HG03159 (cell line): ENCODE measurements around the gene RAB22A.
A peak's percentile ranks its signal among the peaks of the same experiment; 100 is the strongest.

ENCODE experiments used
- ATAC-seq: cut with Tn5 transposase; IDR thresholded peaks from one replicate; pipeline ENCODE4 v1.9.1; 2021; ENCODE audit warnings: mild to moderate bottlenecking, moderate library complexity; ENCODE audit not compliant: unreplicated experiment

Gene RAB22A

GRCh38 chr20:58300321-58300720 lies 9.2 kb upstream of the RAB22A start:
- no peak for ATAC-seq

- no peak for ATAC-seq
Measured at GRCh38 chr20:58303547-58303946, 6.0 kb upstream of the RAB22A start.

- ATAC-seq = no peak
Measured at GRCh38 chr20:58305061-58305460, 4.5 kb upstream of the RAB22A start.

GRCh38 chr20:58306421-58307261 lies 2.9 kb upstream of the RAB22A start:
- no peak for ATAC-seq

- no peak for ATAC-seq
Measured at GRCh38 chr20:58307270-58307669, 2.2 kb upstream of the RAB22A start.

DNA sequence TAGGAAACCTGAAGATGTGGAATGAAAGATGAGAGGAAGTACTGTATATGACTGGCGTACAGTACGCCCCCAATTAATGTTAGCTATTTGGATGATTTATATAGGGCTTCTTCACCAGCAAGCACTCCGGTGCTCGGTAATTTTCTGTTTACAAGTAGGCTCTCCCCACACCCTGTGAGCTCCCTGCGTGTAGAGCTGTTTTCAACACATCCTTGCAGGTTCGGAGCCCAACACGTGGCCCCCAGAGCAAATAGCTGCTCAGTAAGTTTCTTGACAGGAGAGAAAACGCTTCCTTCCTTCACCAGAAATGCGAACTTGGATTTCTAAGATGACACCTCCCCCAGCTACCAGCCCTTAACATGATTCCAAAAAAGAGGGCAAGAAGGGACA lies 1.2 kb upstream of the RAB22A start:
- ATAC-seq = no peak

DNA sequence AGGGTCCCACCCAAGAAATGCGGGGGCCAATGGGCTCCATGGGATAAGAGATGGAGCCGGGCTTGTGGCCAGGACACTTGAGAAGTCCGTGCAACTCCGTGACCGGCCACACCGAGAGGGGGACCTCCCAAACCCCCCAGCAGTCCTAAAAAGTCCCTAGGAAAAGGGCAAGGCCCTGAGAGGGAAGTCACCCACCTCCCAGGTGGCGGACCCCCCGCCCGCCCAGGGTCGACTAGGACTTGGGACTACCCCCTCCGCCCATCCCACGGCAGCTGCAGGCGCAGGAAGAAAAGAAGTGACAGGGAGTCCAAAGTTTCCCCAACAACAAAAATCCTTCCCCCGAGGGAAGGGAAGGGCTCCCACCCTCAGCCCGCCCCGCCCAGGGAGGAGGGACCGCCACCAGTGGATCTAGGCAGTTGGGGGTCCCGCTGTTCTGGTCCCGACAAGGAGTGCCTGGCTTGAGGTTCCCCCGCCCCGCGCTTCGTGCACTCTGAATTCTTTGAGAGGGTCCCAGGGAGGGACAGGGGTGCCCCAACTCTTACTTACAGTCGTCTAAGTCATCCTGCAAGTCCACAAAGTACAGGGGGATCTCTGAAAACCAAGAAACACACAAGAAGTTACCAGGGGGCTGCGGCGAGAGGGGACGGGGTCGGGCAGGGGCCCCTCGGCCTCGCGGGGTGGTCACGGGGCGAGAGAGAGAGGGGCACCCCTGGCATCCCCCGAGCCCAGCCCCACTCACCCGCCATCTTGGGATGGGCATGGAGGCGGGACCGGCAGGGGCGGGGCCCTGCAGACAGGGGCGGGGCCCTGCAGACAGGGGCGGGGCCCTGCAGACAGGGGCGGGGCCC lies 611 bp upstream of the RAB22A start:
- peak; percentile 53 for ATAC-seq

DNA sequence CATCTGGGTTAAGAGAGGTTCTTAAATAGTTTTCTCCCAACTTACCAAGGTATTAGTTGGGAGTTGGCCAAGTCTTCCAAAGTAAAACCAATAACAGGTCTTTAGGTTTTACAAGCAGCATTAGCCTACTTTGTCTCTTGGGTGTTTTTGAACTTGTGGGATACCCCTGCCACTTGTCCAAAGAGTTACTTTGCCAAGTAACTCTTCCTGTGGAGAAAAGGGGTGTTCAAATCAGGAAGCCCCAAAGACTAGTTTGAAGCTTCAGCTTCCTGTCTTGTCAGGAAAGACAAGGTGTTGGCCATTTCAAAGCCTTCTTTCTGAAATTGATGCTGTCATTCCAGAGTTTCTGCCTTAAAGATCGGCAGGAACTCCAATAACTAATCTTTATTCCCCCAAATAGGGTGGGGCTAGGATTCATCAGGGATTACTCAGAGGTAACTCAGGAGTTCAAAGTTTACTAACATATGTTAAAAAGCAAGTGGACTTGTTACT lies 822 bp downstream of the RAB22A start:
- no peak for ATAC-seq

DNA sequence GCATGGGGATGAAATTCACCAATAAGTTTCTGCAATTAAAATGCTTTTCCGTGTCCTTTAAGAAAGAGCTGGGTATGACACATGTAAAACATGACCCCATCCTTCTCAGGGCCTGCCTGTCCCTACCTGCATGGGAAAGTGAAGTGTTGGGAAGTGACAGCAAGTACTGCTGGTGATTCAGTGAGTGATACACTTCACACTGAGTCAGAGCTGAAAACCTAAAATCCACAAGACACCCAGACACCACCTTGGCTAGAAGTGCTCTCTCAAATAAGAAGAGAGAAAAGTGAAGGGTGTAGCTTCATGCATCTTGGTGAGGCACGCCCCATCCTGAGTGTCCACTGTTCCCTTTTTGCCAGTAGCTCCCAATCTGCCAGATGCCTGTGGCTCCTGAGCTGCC lies 3.3 kb downstream of the RAB22A start:
- ATAC-seq = no peak

DNA sequence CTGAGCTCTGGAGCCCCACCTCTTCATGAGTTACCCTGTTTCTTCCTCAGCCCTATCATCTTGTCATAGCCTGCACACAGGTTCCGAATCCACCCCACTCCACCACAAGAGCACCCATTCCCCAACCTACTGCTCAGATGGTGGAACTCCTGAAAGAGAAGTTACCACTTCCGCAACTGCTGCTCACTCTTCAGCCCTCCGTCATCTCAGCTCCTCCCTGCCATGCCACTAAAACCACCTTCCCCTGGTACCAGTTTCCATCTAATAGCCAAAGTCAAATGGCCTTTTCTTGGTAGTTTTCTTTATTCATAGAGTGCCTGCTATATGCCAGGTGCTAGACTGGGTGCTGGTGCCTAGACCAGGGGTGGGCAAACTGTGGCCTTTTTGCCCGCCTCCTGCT lies 3.9 kb downstream of the RAB22A start:
- no peak for ATAC-seq

DNA sequence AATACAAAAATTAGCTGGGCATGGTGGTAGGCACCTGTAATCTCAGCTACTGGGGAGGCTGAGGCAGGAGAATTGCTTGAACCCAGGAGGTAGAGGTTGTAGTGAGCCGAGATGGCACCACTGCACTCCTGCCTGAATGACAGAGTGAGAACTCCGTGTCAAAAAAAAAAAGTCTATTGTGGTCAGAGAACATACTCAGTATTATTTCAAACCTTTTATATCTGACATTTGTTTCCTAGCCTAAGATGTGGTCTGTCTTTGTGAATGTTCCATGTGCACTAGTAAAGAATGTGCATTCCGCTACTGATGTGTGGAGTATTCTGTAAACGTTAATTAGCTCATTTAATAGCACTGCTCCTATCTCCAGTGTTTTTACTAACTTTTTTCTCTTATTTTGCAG lies 11.7 kb downstream of the RAB22A start:
- ATAC-seq = no peak

GRCh38 chr20:58322083-58322482 lies 12.6 kb downstream of the RAB22A start:
- ATAC-seq = no peak

GRCh38 chr20:58325912-58326311 lies 16.4 kb downstream of the RAB22A start:
- ATAC-seq = no peak

DNA sequence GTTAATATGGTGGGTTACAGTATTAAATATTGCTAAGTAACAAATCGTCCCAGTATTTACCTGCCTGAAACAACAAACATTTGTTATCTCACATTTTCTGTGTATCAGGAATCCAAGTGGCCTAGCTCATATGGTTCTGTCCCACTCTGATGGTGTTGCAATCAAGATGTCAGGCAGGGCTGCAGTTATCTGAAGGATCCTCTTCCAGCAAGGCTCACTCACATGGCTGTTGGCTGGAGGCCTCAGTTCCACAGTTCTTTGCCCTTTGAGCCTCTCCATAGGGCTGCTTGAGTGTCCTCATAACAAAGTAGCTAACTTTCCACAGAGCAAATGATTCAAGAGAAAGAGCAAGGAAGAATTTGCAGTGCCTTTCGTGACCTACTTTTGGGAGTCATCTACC lies 17.7 kb downstream of the RAB22A start:
- ATAC-seq = no peak

DNA sequence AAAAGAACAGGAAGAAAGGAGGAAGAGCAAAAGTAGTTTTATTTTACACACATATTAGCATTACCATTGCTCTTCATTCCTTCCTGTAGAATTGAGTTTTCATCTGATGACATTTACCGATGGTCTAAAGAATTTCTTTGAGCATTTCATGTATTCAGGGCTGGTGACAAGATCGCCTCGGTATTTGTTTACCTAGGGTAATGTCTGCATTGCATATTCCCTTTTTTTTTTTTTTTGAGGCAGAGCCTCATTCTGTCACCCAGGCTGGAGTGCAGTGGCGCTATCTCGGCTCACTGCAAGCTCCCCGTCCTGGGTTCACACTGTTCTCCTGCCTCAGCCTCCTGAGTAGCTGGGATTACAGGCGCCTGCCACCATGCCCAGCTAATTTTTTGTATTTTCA lies 19.3 kb downstream of the RAB22A start:
- ATAC-seq = no peak

DNA sequence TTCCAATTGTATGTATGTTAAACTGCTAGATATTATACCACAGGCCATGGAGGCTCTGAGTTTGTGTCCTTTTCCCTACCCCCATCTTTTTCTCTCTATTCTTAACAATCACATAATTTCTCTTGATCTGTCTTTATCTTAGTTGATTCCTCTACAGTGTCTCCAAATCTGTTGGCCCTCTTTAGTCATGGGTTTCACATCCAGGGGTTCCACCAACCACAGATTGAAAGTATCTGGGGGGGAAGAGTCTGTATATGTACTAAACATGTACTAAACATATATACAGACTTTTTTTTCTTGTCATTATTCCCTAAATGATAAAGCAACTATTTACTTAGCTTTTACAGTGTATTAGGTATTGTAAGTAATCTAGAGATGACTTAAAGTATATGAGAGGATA lies 20.2 kb downstream of the RAB22A start:
- ATAC-seq = no peak

DNA sequence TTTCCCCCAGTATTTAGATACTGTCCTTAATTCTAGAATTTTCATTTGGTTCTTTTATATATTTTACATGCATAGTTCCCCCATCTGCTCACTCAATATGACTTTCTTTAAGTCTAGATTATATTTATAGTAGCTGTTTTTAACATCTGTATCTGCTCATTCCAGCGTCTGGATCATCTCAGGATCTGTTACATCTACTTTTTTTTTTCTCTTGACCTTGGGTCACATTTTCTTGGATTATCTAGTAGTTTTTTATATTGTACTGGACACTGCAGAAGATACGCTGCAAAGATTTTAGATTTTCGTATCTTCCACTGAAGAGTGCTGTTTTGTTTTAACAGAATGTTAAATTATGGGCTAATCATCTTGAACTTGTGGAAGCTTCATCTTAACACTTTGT lies 20.7 kb downstream of the RAB22A start:
- no peak for ATAC-seq

DNA sequence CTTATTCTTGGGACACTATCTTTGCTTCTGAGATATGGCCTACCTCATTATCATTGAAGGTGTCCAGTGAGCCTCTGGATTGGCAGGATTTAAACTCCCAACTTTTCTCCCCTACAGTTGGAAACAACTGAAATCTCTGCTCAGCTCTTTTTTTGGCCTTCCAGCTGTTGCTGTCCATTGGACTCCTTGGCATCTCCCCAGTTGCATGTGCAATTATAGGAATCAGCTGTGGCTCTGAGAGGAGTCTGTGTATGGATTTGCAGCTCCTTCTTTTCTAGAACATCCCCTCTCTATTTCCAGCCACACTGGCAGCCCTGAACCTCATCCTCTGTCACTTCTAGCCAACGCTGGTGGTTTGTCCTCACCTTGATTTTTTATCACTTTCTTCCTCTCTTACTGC lies 21.2 kb downstream of the RAB22A start:
- ATAC-seq = no peak

DNA sequence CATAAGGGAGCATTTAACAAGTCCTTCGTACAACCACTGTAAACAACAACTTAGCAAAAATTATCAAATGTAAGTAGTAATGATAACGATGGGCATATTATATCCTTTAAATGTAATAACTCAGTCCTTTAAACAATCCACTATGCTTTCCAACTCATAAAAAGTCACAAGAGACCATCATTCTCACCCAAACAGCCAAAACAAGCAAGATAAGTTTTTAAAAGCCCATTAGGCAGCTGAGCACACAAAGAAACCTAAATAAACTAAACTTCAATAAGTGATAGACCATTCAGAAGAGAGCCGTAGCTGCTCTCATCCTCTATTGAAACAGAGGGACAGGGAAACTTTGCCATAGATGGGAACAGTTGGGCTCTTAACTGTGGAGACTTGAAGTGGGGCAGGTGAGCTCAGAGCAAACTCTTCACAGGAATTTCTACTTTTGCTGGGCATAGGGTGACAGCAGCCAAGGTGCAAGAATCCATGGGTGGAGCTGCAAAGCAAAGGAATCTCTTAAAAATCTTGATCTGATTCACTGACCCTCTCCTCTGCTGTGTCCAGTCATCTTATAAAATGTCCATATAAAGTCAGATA lies 22.5 kb downstream of the RAB22A start:
- no peak for ATAC-seq

- no peak for ATAC-seq
Measured at GRCh38 chr20:58339741-58340140, 30.2 kb downstream of the RAB22A start.

DNA sequence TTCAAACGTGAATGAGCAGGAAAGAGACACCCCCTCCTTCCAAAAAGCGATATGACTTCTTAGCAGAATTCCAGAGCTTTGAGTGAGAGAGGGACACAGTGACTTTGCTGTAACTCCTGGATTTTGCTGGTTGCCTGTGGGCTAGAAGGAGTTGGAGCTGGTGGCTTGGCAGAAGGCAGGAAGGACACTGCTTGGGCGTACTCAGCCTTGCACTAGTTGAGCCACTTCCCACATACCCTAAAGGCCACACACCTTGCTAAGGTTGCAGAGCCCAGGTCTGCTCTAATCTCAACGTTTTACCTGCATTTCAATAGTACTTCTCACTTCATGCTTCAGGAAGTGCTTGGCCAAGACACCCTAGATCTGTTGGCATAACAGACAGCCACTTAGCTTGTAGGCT lies 30.6 kb downstream of the RAB22A start:
- no peak for ATAC-seq

- no peak for ATAC-seq
Measured at GRCh38 chr20:58340853-58341252, 31.3 kb downstream of the RAB22A start.
